NCI-H345 treated with DMSO at 0.1 percent for 48 hours (cell line): ENCODE measurements around the gene TANGO6.
"Not testable (repeated sequence)": the region's sequence is repeated elsewhere in the genome, so short reads cannot be mapped to it uniquely, and the experiment has no call there.

Experiments
- DNase-seq: peaks from one replicate; lab custom pipeline; 2025; ENCODE audit not compliant: unreplicated experiment; lab: John Stamatoyannopoulos, UW

Gene TANGO6

DNA sequence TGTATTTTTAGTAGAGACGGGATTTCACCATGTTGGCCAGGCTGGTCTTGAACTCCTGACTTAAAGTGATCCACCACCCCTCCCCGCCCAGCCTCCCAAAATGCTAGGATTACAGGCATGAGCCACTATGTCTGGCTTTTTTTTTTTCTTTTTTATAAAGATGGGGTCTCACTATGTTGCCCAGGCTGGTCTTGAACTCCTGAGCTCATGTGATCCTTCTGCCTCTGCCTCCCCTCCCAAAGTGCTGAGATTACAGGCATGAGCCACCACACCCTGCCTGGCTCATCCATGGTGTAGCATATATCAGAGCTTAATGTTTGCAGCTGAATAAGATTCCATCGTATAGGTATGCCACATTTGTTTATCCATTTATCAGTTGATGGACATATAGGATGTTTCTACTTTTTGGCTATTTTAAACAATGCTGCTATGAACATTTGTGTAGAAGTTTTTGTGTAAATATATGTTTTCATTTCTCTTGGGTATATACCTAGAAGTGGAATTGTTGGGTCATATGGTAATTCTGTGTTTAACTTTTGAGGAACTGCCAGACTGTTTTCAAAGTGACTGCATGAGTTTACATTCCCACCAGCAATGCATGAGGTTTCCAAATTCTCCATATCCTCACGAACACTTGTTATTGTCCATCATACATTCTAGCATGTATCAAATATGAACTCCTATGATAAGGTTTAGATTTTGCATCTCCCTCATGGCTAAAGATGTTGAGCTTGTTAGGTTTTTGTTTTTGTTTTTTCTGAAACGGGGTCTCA, 206.5 kb downstream of the TANGO6 start:
- no peak for DNase-seq

DNA sequence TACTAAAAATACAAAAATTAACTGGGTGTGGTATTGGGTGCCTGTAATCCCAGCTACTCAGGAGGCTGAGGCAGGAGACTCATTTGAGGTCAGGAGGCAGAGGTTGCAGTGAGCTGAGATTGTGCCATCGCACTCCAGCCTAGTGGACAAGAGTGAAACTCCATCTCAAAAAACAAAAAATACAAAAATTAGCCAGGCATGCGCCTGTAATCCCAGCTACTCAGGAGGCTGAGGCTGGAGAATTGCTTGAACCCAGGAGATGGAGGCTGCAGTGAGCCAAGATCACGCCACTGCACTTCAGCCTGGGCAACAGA, 208.1 kb downstream of the TANGO6 start:
- DNase-seq = not testable (repeated sequence)

DNA sequence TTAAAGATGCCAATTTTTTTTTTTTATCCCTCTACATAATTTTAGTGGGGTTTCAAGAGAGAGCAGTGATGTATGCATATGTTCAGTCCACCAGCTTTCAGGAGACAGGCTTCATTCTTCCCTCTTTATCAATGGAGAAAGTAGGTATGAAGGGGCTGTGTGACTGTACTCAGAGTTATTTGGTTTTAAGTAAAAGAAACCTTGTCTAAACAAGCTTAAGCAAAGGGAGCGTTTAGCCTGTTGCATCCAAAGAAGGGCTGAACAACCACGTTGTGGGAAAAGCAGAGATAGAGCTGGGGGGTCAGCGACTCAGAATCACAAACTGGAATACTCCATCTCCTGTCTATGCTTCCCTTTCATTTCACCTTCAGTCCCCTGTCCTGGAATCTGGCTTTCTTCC, 211.7 kb downstream of the TANGO6 start:
- no peak for DNase-seq

DNA sequence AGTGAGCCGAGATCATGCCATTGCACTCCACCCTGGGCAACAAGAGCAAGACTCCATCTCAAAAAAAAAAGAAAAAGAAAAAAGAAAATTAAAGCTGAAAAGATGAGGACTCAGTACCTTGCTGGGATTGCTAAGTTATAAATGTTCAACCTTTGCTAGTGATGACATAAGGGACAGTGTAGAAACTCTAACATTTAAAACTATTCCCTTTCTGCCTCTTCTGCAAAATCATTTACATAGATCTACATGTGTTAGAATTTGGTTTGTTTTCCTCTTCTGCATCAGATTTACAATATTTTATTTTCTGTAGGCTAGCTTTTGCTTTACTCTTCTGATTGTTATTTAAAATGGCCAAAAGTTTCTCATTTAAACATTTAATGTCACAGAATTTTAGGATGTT, 212.6 kb downstream of the TANGO6 start:
- no peak for DNase-seq

DNA sequence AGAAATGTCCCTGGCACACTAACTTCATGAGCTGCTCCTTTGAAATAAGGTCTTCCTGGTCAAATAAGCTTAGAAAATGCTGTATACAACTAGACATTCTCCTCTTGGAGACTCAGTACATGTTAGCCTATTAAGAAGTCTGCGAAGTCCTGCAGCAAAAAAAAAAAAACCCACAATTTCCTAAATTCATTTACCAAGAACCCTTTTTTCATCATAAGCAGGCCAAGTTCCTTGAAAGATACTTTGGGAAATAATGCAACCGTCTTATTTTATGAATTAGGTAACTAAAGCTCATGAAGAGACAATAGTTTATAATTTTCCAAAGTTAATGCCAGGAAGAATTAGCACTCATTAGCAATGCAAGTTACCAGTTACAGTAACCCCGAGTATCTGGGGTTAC, 213.1 kb downstream of the TANGO6 start:
- no peak for DNase-seq

DNA sequence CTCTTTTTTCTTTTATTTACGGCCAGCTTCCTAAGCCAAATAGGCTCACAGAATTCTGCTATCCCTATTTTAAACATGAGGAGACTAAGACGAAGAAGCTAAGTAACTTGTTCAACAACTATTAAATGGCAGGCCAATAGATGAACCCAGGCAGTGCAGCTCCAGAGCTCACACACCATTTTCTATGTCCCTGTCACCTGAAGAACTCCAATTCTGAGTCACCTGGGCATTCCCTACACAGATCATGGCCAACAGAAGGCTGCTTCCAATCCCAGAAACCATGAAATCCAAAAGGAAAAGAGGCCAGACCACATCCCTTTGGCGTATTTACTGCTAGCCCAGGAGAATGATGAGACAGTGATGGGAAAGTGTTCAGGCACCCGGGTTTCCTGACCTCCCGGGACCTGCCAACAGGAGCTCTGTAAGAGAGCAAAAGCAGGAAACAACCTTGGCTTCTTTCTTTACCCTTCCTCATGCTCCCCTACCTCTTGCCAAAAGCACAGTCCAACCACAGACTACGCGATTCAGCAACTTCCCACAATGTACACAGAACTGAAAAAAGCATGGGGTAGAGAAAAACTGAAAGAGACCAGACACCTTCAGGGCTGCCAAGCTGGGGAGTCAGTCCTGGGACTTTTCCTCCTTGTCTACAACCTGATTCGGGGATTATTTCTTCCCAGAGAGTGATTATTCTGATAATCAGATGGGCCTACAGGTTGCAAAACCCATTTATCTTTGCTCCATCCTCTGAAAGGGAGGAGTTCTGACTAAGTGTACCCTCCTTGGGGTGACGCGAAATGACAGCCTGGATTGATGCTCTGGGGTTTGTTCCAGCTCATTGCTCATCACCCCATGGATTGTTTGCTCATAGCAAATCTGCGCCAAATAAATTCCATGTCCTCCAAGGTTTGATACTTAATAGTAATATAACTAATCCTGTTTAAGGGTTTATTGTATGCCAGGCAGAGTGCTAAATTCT, 214.4 kb downstream of the TANGO6 start:
- DNase-seq = no peak

DNA sequence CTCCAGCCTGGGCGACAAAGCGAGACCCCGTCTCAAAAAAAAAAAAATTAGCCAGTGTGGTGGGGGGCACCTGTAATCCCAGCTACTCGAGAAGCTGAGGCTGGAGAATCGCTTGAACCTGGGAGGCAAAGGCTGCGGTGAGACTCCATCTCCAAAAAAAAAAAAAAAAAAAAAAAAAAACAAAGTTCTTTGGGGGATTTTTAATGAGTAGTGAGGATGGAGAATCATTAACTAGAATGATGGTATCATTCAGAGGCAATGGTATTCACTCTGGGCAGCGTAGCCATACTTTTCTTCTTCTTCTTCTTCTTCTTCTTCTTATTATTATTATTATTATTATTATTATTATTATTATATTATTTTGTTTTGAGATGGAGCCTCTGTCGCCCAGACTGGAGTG, 220.2 kb downstream of the TANGO6 start:
- not testable (repeated sequence) for DNase-seq

DNA sequence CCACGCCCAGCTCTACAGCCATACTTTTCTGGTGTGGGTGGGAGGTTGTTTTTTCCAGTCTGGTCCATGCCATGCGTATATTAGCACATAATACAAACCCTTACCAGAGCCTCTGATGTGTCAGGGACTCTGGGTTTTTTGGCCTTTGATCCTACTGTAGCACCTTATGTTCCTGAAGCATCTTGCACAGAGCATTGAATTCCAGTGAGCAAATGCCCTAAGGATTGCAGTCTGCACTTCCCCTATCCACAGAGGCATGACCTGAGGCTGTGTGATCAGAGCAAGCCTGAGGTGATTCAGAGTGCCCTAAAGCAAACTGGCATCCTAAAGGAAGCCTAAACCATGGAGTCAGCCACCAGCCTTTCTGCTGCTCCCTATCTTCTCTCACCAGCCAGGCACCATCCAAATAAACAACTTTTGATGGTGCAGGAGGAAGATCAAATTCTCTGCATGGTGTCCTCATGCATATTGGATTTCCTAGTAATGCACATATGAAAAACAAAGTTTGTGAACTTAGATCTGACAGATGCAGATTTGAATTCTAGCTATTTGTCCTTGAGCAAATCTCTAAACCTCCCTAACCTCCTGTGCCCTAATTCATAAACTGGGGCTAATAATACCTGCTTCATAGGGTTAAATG, 220.9 kb downstream of the TANGO6 start:
- DNase-seq = no peak

DNA sequence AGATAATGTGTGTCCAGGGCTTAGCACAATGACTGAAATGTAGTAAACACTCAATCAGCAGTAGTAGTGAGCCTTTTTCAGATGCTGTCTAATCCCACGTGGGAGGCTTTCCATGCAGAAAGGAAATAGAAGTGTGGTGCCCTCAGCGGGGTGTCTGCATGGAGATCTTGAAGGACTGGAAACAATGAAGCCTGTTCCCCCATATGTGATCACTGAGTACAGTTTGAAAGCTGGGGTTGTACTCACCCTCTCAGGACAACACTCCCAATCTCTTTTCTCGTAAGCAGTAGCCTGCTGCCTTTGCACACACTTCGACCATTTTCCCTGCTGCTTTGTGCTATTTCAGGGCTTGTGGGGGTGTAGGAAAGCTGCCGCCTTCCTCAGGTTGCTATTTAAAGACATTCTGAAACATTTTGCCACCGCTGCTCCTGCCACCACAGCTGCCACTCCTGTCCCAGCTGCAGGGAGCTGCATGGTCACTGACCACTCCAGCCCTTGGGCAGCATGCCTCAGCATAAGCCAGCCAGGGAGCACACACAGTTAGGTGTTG, 221.5 kb downstream of the TANGO6 start:
- DNase-seq = no peak

DNA sequence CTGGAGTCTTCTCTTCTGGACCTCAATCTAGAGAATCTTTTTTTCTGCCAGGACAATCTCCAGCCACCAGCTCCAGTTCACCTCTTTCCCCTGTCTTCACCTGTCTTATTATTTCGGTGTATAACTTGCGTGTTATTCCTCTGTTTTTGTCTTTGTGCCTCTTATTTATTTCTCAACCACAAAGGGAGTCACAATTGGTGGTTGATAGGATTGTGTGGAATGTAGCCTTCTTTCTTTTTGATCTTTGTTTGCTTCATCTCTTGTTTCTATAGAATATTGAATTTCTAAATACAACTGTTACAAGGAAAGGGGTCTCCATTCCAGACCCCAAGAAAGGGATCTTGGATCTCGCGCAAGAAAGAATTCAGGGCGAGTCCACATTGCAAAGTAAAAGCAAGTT, 226.2 kb downstream of the TANGO6 start:
- no peak for DNase-seq

DNA sequence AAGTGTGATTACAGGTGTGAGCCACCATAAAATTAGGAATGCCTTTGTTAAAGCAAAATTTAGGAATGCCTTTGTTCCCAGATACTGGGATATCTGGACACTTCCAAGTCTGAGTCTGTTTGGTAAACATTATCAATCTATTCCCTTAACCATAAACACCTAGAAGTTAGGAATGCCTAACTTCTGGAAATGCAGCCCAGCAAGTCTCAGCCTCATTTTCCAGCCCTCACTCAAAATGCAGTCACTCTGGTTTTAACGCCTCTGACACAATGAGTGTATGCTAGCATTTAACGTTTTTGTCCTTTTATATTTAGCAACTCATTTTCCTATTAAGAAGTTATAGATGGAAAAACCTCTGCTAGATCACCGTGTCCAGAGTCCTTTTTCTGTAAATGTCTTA, 227.7 kb downstream of the TANGO6 start:
- no peak for DNase-seq

DNA sequence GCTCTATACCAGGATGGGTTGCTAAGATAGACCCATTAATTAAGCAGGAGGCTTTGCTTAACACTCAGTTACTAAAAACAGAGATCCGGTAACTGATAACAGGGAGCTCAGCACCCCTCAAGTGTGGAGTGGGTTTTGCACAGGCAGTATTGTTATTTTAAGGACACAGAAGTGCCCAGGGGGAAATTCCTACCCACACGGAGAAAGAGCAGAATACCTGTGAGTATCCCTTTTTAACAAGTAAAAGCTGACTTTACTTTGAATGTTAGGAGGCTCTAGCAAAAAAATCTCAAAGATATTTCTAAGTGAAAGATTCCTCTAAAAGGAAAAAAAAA, 229.3 kb downstream of the TANGO6 start:
- DNase-seq = no peak

DNA sequence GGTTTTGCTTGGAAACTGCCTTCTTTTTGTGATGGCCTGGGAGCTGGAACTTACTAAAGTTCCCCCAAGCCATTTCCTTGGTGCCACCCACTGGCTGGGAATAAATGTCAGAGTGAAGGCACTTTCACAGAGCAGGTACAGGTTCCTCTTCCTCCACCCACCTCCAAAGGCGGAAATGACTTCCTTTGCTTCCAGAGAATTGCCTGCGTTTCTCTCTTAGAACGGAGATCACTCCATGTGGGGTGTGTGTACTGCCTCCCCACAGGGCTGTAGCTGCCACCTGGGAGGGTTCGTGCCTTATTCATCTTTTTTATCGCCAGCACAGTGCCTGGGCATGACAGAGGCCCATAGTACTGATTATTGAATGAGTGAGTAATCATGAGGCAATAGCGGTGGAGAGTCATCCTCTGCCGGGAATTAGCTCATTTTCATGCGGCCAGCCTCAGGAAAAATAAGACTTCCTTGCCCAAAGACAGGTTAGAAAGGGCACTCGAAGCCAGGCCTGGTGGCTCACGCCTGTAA, 229.9 kb downstream of the TANGO6 start:
- no peak for DNase-seq

DNA sequence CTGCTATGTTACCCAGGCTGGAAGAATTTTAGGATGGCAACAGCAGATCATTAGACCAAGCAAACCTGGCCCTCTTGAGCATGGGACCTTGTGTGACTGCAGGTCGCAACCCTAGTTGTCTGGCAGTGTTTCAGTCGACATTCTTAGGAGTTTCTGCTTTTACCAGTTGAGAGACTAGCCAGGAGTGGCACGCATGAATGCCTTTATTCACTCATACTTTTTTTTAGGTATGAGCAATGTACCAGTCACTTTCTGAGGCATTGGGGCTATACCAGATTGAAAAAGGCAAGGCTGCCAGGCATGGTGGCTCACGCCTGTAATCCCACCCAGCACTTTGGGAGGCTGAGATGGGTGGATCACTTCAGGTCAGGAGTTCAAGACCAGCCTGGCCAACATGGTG, 233.9 kb downstream of the TANGO6 start:
- DNase-seq = no peak

DNA sequence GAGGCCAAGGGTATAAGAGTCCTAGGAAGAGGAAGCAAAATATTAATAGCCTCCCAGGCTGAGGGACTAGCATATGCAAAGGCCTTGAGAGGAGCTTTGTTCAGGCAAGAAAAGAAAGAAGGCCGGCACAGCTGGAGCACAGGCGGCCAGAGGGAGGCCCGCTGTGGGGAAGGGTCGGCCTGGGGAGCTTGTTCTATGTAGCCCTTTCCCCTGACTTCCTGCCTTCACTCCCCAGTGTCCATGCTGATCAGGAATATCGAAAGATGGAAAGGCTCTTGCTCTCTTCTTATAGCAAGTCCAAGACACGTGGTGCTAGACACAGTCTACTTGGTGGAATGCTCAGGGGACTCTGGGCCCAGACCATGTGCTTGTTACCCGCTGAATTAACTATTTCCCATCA, 234.7 kb downstream of the TANGO6 start:
- no peak for DNase-seq

DNA sequence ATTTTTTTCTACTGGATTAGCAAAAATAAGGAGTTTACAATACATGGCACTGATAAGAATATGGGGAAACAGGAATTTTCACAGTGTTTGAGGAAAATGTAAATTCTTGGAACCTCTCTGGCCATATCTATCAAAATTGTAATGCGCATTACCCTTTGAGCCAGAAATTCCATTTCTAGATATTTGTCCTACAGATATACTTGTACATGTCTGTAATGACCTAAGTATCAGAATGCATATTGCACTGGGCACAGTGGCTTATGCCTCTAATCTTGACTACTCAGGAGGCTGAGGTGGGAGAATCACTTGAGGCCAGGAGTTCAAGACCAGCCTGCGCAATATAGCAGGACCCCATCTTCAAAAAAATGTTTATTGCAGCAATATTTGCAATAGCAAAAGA, 236.4 kb downstream of the TANGO6 start:
- DNase-seq = no peak

DNA sequence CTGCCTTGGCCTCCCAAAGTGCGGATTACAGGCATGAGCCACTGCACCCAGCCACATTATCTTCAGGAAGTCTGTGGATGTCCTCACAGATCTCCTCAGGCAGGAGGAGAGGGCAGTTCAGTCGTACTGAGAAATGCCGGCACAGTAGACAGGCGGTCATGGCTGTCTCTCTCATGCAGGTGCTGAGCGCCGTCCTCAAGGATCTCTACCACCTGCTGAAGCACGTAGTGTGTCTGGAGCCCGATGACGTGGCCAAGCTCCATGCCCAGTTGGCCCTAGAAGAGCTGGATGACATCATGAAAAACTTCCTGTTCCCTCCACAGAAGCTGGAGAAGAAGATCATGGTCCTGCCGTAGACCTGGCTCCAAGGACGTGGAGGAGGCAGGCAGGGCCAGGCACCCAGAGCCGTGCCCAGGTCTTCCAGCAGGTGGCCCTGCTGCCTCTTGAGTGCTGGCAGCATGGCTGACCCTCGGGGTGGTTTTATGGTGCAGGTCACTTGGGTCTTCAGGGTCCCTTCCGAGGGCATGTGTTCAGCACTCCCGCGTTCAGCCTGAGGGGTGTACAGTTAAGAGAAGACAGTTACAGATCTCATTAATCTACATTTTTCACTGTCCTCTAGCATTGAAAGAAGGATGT, 240.1 kb downstream of the TANGO6 start:
- DNase-seq = no peak

DNA sequence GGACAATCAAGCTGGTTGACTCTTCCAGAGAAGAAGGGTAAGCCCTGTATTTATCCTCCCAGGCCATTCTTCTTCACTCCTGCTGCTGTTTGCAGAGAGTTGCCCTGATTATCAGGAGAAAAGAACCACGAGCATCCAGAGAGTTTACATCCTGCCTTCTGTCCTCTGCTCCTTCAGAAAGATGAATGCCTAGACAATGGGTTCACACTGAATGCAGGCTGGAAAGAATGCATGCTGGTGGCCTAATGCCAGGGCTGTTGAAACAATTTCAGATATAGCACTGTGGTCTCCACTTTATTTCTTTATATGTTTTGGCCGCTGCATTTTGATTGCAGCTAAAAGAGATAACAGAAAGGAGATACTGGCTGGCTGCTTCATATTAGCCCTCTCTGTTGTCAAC, 241.0 kb downstream of the TANGO6 start:
- no peak for DNase-seq

DNA sequence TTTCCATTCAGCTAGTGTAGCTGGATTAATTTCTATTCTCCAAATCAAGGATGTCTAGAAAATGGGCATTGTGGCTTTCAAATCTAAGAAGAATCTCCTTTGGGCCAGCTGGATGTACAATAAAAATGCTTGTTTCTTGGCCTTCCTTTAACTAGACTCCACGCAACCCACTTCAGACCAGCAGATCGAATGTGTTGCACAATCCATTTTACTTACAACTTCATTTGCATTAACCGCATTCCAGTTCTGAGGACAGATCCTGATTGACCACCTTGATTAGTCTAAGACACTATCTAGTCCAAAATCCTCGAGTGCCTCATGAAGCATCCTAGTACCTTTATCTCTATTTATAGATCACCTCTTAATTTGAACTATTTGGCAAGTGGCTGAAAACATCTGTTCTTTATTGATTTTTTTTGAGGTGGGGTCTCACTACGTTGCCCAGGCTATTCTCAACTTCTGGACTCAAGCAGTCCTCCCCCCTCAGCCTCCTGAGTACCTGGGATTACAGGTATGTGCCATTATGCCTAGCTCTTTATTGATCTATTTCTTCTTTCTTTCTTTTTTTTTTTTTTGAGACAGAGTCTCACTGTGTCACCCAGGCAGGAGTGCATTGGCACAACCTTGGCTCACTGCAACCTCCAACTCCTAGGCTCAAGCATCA, 241.8 kb downstream of the TANGO6 start:
- no peak for DNase-seq

DNA sequence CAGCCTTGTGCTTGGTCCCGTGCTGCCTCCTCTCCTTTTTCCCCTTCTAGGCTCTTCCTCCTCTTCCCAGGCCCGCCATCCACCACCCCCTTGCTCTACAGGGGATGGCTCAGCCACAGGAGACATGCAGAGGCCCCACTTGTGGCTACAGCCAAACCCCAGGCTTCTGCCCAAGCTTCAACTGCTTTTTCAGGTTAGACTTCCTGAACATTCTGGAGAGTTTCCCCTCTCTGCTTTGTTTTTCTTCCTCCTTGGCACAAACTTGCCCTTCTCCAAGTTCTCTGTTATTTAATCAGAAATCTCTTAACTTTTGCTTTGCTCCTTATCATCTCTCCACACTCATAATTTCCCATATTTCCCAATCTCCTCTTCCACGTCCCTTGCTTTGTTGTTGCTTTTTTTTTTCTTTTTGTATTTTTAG, 243.8 kb downstream of the TANGO6 start:
- DNase-seq = no peak
